RCC 7860 (cell line): ENCODE data around the gene PTGER3.
A peak's percentile ranks its signal among the peaks of the same experiment; 100 is the strongest.

Source experiments
- DNase-seq: peaks from one replicate; pipeline ENCODE4 v3.0.0-alpha.2; 2015; ENCODE audit warnings: low spot score
- FAIRE-seq: peaks from 2 replicates; lab custom pipeline; 2012; peaks lifted over from hg19 to GRCh38; lab: Jason Lieb, UNC

The PTGER3 gene

GRCh38 chr1:71047635-71048607, at the start of gene PTGER3:
TSS of gene PTGER3 (minus strand) at chr1:71047816. CDS start at chr1:71047577, 239 bp downstream.
- no peak for FAIRE-seq
- DNase-seq: no peak

GRCh38 chr1:71094913-71095312, 47.3 kb upstream of the PTGER3 start:
- no peak for DNase-seq
- FAIRE-seq: no peak

GRCh38 chr1:71093938-71094337, 46.3 kb upstream of the PTGER3 start:
- FAIRE-seq (no peak), DNase-seq (peak; percentile 13)

GRCh38 chr1:71089536-71090270, 42.1 kb upstream of the PTGER3 start:
- DNase-seq (no peak), FAIRE-seq (no peak)

GRCh38 chr1:71088645-71089287, 41.1 kb upstream of the PTGER3 start:
- DNase-seq: no peak
- FAIRE-seq: no peak

- no peak for FAIRE-seq
- no peak for DNase-seq
Measured at GRCh38 chr1:71087713-71088112, 40.1 kb upstream of the PTGER3 start.

GRCh38 chr1:71087060-71087459, 39.4 kb upstream of the PTGER3 start:
- DNase-seq: no peak
- FAIRE-seq: no peak

GRCh38 chr1:71086331-71086730, 38.7 kb upstream of the PTGER3 start:
- DNase-seq (peak; percentile 50), FAIRE-seq (no peak)

- no peak for DNase-seq
- FAIRE-seq: no peak
Measured at GRCh38 chr1:71083271-71083670, 35.7 kb upstream of the PTGER3 start.

- FAIRE-seq: no peak
Measured at GRCh38 chr1:71081697-71082080, 34.1 kb upstream of the PTGER3 start.

GRCh38 chr1:71080739-71081696, 33.4 kb upstream of the PTGER3 start, which contains the start of gene ZRANB2:
TSS of gene ZRANB2 (minus strand) at chr1:71081035. CDS start at chr1:71080995, 40 bp downstream.
- FAIRE-seq (peak; percentile 95), DNase-seq (peak; percentile 91)

More at GRCh38 chr1:71081697-71082080, 34.1 kb upstream of the PTGER3 start:
- DNase-seq: no peak

- no peak for DNase-seq
- no peak for FAIRE-seq
Measured at GRCh38 chr1:71080230-71080738, 32.7 kb upstream of the PTGER3 start.

- no peak for FAIRE-seq
- DNase-seq: no peak
Measured at GRCh38 chr1:71074681-71075080, 27.1 kb upstream of the PTGER3 start.

GRCh38 chr1:71072273-71072672, 24.7 kb upstream of the PTGER3 start:
- FAIRE-seq: no peak

GRCh38 chr1:71071720-71072119, 24.1 kb upstream of the PTGER3 start:
- DNase-seq (no peak), FAIRE-seq (no peak)

More at GRCh38 chr1:71072273-71072672, 24.7 kb upstream of the PTGER3 start:
- no peak for DNase-seq

- FAIRE-seq (no peak), DNase-seq (no peak)
Measured at GRCh38 chr1:71068325-71069240, 21.0 kb upstream of the PTGER3 start.

GRCh38 chr1:71054791-71055190, 7.2 kb upstream of the PTGER3 start:
- DNase-seq: no peak
- no peak for FAIRE-seq

GRCh38 chr1:71054281-71054731, 6.7 kb upstream of the PTGER3 start:
- DNase-seq (no peak), FAIRE-seq (no peak)

GRCh38 chr1:71053758-71054157, 6.1 kb upstream of the PTGER3 start:
- DNase-seq (no peak), FAIRE-seq (no peak)
